Spleen (tissue), 7 donors: Measurements from ENCODE around the gene FCN3.

ENCODE experiments used
- CTCF ChIP-seq, 11 experiments: fragments of 200-600 bp in 7 of 11; fragments of 450-650 bp in 4 of 11; sonication (generic) in 4 of 11; IDR thresholded peaks in 8 of 11; conservative IDR thresholded peaks in 3 of 11; 1 replicate in 7 of 11; 2 replicates in 4 of 11; pipeline versions ENCODE4 v1.4.0 to v1.8.0; 2016 to 2021; ENCODE audit warnings: antibody characterized with exemption in 11 of 11, inconsistent platforms in 4 of 11, mild to moderate bottlenecking in 1 of 11
- POLR2AphosphoS5 ChIP-seq, 3 donors: sonication (generic); formaldehyde crosslinking; IDR thresholded peaks; one replicate each; pipeline ENCODE4 v1.5.1; 2017; ENCODE audit warnings: antibody characterized with exemption in 3 of 3
- donor health status: DM: no; HTN: no; CAD: no; lungs with moderate emphysema.
- donor health status: DM: no; HTN: no; CAD: no.
- donor health status: DM: no; HTN: no; CAD: no.

- TF ChIP-seq CTCF (IDR thresholded peaks at IDR 0.05 in 8 of 11, conservative IDR thresholded peaks at IDR 0.05 in 3 of 11) (no peak), POLR2AphosphoS5 (IDR thresholded peaks at IDR 0.05) (peak in 1 of 3 donors; percentile 57)
Measured at GRCh38 chr1:27360159-27361043, 14.2 kb downstream of the FCN3 start.
